GM12874 (cell line): ENCODE data around the gene CLMP.

Experiments used
- CTCF ChIP-seq: IDR thresholded peaks from 2 replicates; pipeline ENCODE4 v1.5.1; 2011; ENCODE audit warnings: low read depth, mild to moderate bottlenecking, control low read depth, low read length, moderate library complexity; ENCODE audit not compliant: insufficient read depth

CLMP gene

DNA sequence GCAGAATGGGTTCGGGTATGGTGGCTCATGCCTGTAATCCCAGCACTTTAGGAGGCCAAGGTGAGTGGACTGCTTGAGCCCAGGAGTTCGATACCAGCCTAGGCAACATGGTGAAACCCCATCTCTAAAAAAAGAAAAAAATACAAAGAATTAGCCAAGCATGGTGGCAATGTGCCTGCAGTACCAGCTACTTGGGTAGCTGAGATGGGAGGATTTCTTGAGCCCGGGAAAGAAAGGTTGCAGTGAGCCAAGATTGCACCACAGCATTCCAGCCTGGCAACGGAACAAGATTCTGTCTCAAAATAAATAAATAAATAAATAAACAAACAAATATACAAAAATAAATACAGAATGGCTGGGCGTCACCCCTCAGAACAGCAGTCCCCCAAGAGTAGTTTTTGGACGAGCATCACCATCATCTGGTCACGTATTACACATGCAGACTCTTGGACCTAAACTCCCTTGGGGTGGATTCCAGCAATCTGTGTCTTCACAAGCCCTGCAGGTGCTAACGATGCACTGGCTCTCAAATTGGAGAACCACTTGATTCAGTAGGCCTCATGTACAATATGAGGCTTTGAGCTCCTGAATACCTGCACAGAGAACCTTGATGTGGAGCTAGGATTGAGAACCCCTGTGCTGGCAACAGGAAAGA is 33.5 kb downstream of the CLMP start:
- TF ChIP-seq CTCF: no peak

GRCh38 chr11:123159183-123159857 is 35.7 kb downstream of the CLMP start:
- TF ChIP-seq CTCF: no peak

DNA sequence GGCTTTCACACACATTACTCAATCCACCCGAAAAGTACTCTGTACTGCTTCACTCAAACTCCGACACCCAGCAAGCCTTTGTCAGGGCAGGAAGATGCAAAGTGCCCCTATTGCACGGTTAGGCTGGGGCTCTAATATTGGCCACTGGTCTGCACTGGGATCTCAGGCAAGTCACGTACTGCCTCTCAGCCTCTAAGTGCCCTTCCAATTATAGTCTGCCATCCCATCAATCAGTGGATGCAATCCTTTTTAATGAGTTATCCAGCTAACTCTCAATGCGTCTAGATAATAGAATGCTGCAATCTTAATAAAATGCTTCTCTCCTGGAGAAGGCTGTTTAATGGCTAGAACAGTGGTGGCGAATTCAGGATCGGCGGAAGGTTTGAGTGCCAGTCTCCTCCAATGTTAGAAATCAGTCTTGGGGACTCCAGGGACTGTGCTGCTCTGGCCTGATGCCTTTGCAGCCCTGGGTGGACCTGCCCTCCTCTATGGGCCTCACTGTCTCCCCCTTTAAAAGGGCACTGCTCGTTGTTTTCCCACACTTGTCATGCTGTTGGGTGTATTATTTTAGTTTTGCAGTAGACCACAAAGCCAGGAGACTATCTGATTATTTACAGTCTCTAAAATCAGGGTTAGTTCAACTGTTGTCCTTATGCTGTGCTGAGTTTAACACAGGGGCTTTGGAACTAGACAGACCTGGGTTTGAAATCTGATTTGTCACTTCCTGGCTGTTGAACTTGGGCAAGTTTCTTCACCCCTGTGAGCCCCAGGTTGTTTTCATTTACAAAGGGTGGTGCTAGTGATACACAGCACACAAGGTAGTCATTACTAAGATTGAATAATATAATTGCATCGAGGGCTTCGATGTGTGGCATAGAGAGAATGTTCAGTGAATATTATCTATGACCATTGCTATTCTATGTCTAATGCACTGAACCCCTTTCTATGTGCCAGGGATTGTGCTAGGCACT is 36.7 kb downstream of the CLMP start:
- TF ChIP-seq CTCF: no peak

- no peak for TF ChIP-seq CTCF
Measured at GRCh38 chr11:123152951-123153350, 42.1 kb downstream of the CLMP start.

DNA sequence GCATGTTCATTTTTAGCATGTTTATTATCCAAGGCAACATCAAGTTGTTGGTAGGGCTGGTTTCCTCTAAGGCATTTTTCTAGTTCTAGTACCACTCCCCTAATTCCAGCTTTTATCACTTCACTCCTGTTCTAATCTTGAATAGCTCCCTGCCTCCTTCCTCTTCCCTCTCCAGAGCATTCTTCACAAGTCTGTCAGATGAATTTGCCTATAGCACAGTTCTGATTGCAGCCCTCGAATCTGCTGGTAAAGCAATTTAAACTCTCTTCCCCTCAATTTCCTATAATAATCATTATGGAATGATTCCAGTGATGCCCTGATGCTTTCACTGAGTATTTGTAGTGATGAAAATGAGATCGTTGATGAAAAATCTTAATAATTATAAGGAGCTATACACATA is 43.3 kb downstream of the CLMP start:
- TF ChIP-seq CTCF: no peak

DNA sequence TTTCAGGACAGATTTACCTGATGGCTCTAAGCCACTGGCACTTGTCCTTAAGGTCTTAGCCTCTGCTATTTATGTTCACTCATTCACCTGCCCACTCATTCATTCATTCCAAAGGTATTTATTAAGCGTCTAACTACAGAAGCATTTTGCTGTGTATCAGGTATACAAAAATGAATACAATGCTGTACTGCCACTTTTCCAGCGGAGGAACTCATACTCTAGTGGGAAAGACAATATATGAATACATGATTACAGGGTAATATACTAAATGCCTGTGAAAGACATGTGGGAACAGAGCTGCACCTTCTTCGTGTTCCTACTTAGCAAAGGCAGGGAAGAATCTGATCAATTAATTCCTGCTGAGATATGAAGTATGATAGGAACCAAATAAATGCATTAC is 43.7 kb downstream of the CLMP start:
- no peak for TF ChIP-seq CTCF

DNA sequence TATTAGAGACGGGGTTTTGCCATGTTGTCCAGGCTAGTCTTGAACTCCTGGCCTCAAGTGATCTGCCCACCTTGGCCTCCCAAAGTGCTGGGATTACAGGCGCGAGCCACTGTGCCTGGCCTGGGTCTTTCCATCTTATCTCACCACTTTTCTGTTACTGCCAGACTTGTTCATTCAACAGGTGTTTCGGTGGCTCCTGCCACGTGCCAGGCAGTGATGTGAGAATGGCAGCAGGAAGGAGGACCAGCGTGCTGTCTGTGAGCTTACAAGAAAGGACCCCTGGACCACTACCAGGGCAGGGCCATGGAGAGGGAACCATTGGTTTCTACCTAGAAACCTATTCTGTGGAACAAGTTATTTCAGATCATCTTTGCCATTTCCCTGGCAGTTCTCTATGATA is 44.2 kb downstream of the CLMP start:
- no peak for TF ChIP-seq CTCF
